Measurements from ENCODE around the gene STIM1. TPM values are rescaled to one million over a fixed set of nuclear protein-coding genes. Genes with fewer than 3 reads are reported as not detected.

Gene STIM1
- total and polyA plus RNA-seq, 10 of the 15 experiments (the other 5 are each of a cell fraction or from before 2014, with no cell fraction given), result 8.6 to 57.7 (median 29.3) TPM

DNA sequence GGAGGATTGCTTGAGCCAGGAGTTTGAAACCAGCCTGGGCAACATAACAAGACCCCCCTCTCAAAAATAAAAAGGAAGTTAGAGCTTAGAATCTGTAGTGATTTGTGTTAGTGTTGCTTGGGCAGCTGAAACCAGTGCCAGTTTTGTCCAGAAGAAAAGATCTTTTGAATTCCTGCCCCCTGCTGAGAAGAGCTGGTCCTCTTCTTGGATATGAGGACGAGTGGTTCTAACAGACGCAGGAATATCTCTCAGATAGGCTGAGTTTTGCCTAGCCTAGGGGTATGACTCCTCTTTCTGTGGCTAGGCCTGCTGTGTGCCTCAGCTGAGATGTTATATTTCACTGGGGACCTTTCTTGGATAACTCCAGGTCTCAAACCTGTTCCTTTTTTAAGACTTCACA lies 102.8 kb downstream of the STIM1 start (continued):
- TF ChIP-seq, protein P1, sequence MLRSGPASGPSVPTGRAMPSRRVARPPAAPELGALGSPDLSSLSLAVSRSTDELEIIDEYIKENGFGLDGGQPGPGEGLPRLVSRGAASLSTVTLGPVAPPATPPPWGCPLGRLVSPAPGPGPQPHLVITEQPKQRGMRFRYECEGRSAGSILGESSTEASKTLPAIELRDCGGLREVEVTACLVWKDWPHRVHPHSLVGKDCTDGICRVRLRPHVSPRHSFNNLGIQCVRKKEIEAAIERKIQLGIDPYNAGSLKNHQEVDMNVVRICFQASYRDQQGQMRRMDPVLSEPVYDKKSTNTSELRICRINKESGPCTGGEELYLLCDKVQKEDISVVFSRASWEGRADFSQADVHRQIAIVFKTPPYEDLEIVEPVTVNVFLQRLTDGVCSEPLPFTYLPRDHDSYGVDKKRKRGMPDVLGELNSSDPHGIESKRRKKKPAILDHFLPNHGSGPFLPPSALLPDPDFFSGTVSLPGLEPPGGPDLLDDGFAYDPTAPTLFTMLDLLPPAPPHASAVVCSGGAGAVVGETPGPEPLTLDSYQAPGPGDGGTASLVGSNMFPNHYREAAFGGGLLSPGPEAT (IDR thresholded peaks at IDR 0.05; ENCODE audit: low read depth), result no peak
- TF ChIP-seq CEBPB (IDR thresholded peaks at IDR 0.05; ENCODE audit: borderline replicate concordance in 1 of 2, low read depth in 2 of 2, low read length in 2 of 2), result no peak
- no peak for TF ChIP-seq SIX5 (IDR thresholded peaks at IDR 0.05; ENCODE audit: low read depth, low read length, severe bottlenecking)
- no peak for TF ChIP-seq POU2F2 (IDR thresholded peaks at IDR 0.05; ENCODE audit: borderline replicate concordance, low read depth, low read length)
- TF ChIP-seq, protein P2, sequence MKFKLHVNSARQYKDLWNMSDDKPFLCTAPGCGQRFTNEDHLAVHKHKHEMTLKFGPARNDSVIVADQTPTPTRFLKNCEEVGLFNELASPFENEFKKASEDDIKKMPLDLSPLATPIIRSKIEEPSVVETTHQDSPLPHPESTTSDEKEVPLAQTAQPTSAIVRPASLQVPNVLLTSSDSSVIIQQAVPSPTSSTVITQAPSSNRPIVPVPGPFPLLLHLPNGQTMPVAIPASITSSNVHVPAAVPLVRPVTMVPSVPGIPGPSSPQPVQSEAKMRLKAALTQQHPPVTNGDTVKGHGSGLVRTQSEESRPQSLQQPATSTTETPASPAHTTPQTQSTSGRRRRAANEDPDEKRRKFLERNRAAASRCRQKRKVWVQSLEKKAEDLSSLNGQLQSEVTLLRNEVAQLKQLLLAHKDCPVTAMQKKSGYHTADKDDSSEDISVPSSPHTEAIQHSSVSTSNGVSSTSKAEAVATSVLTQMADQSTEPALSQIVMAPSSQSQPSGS (IDR thresholded peaks at IDR 0.05; ENCODE audit: low read length), result no peak
- no peak for TF ChIP-seq SUZ12 (IDR thresholded peaks at IDR 0.05; ENCODE audit: unreplicated experiment)

DNA sequence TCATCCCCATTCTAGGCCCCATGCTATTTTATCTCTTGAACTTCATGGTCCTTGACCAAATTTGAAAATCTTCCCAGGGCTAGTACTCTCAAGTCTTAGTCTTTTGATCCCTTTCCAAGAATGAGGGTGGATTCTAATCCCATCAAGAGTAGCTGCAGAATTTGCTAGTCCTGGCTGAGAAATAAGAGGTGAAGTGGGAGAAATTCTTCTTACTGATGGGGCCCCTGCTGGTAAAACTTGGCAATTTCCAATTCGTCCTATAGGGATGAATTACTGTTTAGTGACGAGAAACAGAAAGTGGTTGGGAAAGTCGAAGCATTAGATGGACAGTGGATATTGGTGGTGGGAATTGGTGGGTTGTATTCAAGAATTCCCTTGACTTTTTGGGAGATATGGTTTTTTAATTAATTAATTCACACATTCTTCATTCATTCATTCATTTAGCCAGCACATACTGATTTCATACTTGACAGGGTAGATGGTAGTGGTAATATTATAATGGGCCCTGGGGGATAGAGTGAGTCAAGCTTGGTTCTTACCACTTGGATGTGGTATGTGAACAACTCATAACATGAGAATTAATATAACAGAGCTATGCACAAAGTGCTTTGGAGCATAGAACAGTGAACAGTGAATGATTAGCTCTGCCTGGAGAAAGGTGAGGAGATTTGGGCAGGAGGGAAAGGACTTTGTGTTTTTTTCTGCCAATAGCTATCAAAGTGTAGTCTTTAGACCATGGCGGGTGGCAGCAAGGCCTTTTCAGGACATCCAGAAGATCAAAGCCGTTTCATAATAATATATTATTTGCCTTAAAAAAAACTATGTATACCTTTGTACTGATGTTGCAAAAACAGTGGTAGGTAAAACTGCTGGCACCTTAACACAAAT lies 103.8 kb downstream of the STIM1 start:
- Histone ChIP-seq H2AFZ (ENCODE audit: control insufficient read depth, low read depth, low read length) (no peak overlapping the region), H3K4me2 (ENCODE audit: control insufficient read depth, insufficient read depth) (no peak overlapping the region), H3K27ac (ENCODE audit: control insufficient read depth, insufficient read depth) (no peak overlapping the region), H3K79me2 (ENCODE audit: control insufficient read depth, insufficient read depth, low read length) (peaks cover 7% of the 10 kb centered on the region), H3K36me3 (ENCODE audit: control insufficient read depth in 2 of 2, insufficient read depth in 2 of 2, low read length in 1 of 2) (no peaks in the 10 kb centered on the region), H3K4me3 (no peak overlapping the region), H4K20me1 (ENCODE audit: control insufficient read depth, insufficient read depth) (no peaks in the 10 kb centered on the region), H3K9ac (ENCODE audit: control insufficient read depth, insufficient read depth, low read length) (no peak overlapping the region), H3K27me3 (replicated peaks in 1 of 2; ENCODE audit: control insufficient read depth in 2 of 2, insufficient read depth in 2 of 2, low read length in 1 of 2) (no peaks in the 10 kb centered on the region), H3K4me1 (ENCODE audit: control insufficient read depth, insufficient read depth, low read length) (peaks cover 4% of the 10 kb centered on the region; the same call in 1 of the 2 replicates), H3K9me3 (replicated peaks; ENCODE audit: control insufficient read depth, insufficient read depth, low read length) (no peaks in the 10 kb centered on the region)
- intact Hi-C loops (cut with micrococcal nuclease; ENCODE audit: unreplicated experiment), result loop anchor here (2.0 kb wide), 1 partner anchor 52 kb away; no protein-coding TSS in a partner anchor
- CTCF ChIA-PET, result interaction anchor here (0.6 to 6.5 kb wide), 13 partner anchors 9 to 113 kb away, joined by 3 to 51 read pairs (median 8); partner anchors contain the start of gene STIM1
- SMC1A ChIA-PET (ENCODE audit: uncharacterized antibody, unreplicated experiment), result interaction anchor here (0.7 to 4.1 kb wide), 15 partner anchors 9 to 115 kb away, joined by 3 to 32 read pairs (median 7); partner anchors contain the start of gene STIM1
- peak; percentile 89 for ATAC-seq
- 59% methylated on average over 5 of the region's 5 CpGs for WGBS (ENCODE audit: insufficient coverage, insufficient replicate concordance, low lambda C conversion rate, missing lambda C conversion rate)
- no peak for FAIRE-seq
- no peak for DNase-seq (ENCODE audit: low read depth, low spot score)
- in situ Hi-C loops (cut with MboI), result no loop called here
- POLR2A ChIA-PET, result interaction anchor here (0.7 kb wide), 2 partner anchors 100 to 123 kb away, joined by 3 read pairs; no protein-coding TSS in a partner anchor
- no TSS peak for BruUV-seq (replicated peaks)
- RAD21 ChIA-PET (ENCODE audit: unreplicated experiment), result interaction anchor here (0.7 to 3.8 kb wide), 12 partner anchors 9 to 122 kb away, joined by 3 to 41 read pairs (median 4); partner anchors contain the start of gene STIM1
- peak; percentile 73 for TF ChIP-seq BCL11A (IDR thresholded peaks at IDR 0.05; ENCODE audit: low read depth, low read length)
- 0 out of 2 replicates have a peak, but pooled peaks have one; percentile 46 for TF ChIP-seq ZNF217 (IDR thresholded peaks at IDR 0.05)
- peak; percentile 85 for TF ChIP-seq MTA2 (IDR thresholded peaks at IDR 0.05; ENCODE audit: low read depth)
- peak; percentile 94 for TF ChIP-seq RUNX3 (IDR thresholded peaks at IDR 0.05; ENCODE audit: low read length)
- TF ChIP-seq SMC3 (IDR thresholded peaks at IDR 0.05; ENCODE audit: borderline replicate concordance, low read length), result peak; percentile 23; the same call in 1 of the 2 replicates
- peak; percentile 91 for TF ChIP-seq MEF2B (IDR thresholded peaks at IDR 0.05; ENCODE audit: partially characterized antibody, poor library complexity, severe bottlenecking)
- peak; percentile 98 for TF ChIP-seq ZNF24 (IDR thresholded peaks at IDR 0.05)
- 0 out of 2 replicates have a peak, but pooled peaks have one; percentile 52 for TF ChIP-seq DPF2 (IDR thresholded peaks at IDR 0.05)
- no peak for TF ChIP-seq FOXK2 (IDR thresholded peaks at IDR 0.05)
- TF ChIP-seq TCF7 (IDR thresholded peaks at IDR 0.05; ENCODE audit: borderline replicate concordance), result peak; percentile 96
- TF ChIP-seq PAX5 (IDR thresholded peaks at IDR 0.05; ENCODE audit: borderline replicate concordance, low read depth, low read length), result peak; percentile 61; the same call in 1 of the 2 replicates
- peak; percentile 37 to 39; a peak in 3 of 4 replicates for TF ChIP-seq IKZF2 (IDR thresholded peaks at IDR 0.05)
- peak; percentile 87 for TF ChIP-seq JUNB (IDR thresholded peaks at IDR 0.05)
- TF ChIP-seq IKZF1 (conservative IDR thresholded peaks at IDR 0.05), result 0 out of 2 replicates have a peak, but pooled peaks have one; percentile 20

Measured in GM12878 (cell line).